Measurements from ENCODE around the gene WIPF3. TPM values are rescaled to one million over a fixed set of nuclear protein-coding genes. Genes with fewer than 3 reads are reported as not detected.

WIPF3 gene
- total and polyA plus RNA-seq, 10 donors, result 0.17 to 1.5 (median 0.65) TPM

DNA sequence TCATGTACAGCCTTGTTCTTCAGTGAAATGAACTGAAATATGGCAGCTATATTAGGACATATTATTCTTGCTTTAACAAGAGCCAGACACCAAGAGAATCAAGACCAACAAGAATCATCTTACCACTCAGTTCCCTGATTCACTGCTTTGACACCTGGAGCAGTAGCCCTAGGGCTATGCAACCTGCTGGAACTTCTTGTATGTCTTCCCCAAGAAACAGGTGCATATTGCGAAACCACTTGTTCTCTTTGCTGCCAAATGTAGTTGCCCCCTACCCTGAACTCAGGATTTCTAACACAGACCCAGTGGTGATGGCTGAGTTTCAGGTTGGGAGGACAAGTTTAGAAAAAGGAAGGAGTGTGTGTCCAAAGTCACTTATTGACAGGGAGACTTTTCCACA lies 46.1 kb downstream of the WIPF3 start:
- Histone ChIP-seq H3K4me3 (no peak overlapping the region), H3K9me3 (no peaks in the 10 kb centered on the region), H3K4me1 (no peaks in the 10 kb centered on the region), H3K27ac (no peak overlapping the region), H3K27me3 (replicated peaks in 1 of 7) (peaks cover 0 to 14% (median 0%) of the 10 kb centered on the region in 7 donors), H3K36me3 (no peaks in the 10 kb centered on the region)
- TF ChIP-seq, protein P1, sequence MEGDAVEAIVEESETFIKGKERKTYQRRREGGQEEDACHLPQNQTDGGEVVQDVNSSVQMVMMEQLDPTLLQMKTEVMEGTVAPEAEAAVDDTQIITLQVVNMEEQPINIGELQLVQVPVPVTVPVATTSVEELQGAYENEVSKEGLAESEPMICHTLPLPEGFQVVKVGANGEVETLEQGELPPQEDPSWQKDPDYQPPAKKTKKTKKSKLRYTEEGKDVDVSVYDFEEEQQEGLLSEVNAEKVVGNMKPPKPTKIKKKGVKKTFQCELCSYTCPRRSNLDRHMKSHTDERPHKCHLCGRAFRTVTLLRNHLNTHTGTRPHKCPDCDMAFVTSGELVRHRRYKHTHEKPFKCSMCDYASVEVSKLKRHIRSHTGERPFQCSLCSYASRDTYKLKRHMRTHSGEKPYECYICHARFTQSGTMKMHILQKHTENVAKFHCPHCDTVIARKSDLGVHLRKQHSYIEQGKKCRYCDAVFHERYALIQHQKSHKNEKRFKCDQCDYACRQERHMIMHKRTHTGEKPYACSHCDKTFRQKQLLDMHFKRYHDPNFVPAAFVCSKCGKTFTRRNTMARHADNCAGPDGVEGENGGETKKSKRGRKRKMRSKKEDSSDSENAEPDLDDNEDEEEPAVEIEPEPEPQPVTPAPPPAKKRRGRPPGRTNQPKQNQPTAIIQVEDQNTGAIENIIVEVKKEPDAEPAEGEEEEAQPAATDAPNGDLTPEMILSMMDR (IDR thresholded peaks at IDR 0.05 in 8 of 11, conservative IDR thresholded peaks at IDR 0.05 in 3 of 11), result no peak
- no peak for TF ChIP-seq POLR2A (IDR thresholded peaks at IDR 0.05)
- no peak for TF ChIP-seq POLR2AphosphoS5 (IDR thresholded peaks at IDR 0.05)
- no peak for DNase-seq
- WGBS, 5 donors, result 89 to 100% (median 100%) methylated on average over 1 of the region's 1 CpG
- intact Hi-C loops (cut with DNase I; ENCODE audit: low total_unique reads), result no loop called here

DNA sequence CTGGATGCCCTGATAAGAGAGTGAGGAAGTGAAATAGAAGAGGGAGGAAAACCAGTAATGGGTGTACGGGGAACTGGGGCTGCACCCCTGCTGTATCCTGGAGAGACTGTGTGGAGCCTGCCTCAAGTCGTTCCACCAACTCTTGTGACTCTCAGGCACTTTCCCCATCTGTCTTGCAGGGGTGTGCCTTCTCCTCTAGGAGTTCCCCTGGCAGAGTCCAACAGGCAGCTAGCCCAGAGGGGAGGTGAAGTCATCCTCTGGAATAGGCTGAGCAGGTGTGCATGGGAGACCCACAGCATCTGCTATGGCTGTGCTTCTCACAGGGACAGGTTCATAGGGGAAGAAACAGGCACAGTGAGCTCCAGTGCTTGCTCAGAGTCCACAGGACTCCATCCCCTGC lies 46.8 kb downstream of the WIPF3 start:
- Histone ChIP-seq H3K27me3 (replicated peaks in 1 of 7) (peaks cover 0 to 14% (median 0%) of the 10 kb centered on the region in 7 donors), H3K4me1 (no peaks in the 10 kb centered on the region), H3K36me3 (no peaks in the 10 kb centered on the region), H3K4me3 (no peak overlapping the region), H3K9me3 (no peaks in the 10 kb centered on the region), H3K27ac (no peak overlapping the region)
- no peak for DNase-seq
- intact Hi-C loops (cut with DNase I; ENCODE audit: low total_unique reads), result no loop called here
- 35 to 63% (median 52%) methylated on average over 2 of the region's 2 CpGs for WGBS, 5 donors
- TF ChIP-seq POLR2AphosphoS5 (IDR thresholded peaks at IDR 0.05) (no peak), POLR2A (IDR thresholded peaks at IDR 0.05) (no peak)
- TF ChIP-seq, protein P1 (IDR thresholded peaks at IDR 0.05 in 8 of 11, conservative IDR thresholded peaks at IDR 0.05 in 3 of 11), result no peak

DNA sequence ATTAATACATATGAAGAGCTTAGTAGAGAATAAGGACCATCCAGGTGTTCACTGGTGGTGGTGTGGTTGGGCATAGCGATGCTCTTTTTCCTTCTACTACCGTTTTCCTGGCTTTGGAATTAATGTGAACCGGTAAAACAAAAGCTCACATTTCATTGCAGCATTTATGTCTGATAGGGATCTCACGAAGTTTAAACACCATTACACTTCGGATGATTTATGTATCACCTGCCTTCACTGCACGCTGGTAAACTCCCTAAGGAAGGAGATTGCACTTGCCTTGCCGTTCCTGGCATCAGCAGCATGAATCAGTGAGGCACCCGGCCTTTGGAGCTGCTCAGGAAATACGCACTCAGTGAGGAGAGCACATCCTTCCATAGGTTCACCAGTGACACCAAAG lies 47.5 kb downstream of the WIPF3 start:
- no peak for DNase-seq
- H3K27ac ChIP-seq, result no peak overlapping the region
- no peaks in the 10 kb centered on the region for H3K9me3 ChIP-seq
- intact Hi-C loops (cut with DNase I; ENCODE audit: low total_unique reads), result no loop called here
- no peak for TF ChIP-seq POLR2A (IDR thresholded peaks at IDR 0.05)
- TF ChIP-seq POLR2AphosphoS5 (IDR thresholded peaks at IDR 0.05), result no peak
- TF ChIP-seq, protein P1 (IDR thresholded peaks at IDR 0.05 in 8 of 11, conservative IDR thresholded peaks at IDR 0.05 in 3 of 11), result no peak
- no peaks in the 10 kb centered on the region for H3K36me3 ChIP-seq
- 68 to 86% (median 79%) methylated on average over 9 of the region's 9 CpGs for WGBS, 5 donors
- H3K27me3 ChIP-seq (replicated peaks in 1 of 7), result peaks cover 0 to 14% (median 0%) of the 10 kb centered on the region in 7 donors
- no peak overlapping the region for H3K4me3 ChIP-seq
- H3K4me1 ChIP-seq, result peaks cover 0 to 3% (median under 1%) of the 10 kb centered on the region in 6 donors

DNA sequence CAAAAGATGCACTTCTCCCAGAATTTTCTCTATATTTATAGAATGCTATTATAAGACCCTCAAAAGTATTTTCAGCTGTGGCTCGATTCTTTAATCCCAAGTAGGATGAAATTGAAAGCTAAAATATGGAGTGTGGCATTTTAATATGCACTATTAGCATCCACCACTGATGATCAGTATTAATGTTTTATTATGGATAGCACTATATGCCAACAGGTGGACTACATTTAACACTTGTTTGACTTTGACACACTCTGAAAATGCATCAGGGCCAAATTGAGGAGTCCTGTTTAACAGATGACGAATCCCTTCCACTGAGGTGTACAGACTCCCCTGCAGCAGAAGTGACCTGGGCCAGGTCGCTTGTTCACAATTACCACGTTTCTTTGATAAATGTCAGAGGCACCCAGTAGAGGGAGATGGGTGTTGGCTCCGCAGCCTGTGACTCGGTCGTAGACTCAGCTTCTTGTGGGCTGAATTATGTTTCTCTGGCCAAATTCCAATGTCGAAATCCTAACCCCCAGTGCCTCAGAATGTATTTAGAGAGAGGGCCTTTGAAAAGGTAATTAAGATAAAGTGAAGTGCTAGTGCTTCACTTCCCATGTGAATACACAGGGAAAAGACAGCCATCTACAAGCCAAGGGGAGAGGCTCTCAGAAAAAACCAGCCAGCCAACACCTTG lies 48.1 kb downstream of the WIPF3 start:
- intact Hi-C loops (cut with DNase I; ENCODE audit: low total_unique reads), result no loop called here
- H3K4me1 ChIP-seq, result peaks cover 0 to 9% (median 6%) of the 10 kb centered on the region in 6 donors
- no peak for DNase-seq
- no peak overlapping the region for H3K4me3 ChIP-seq
- H3K27ac ChIP-seq, result no peak overlapping the region
- TF ChIP-seq POLR2A (IDR thresholded peaks at IDR 0.05) (no peak), POLR2AphosphoS5 (IDR thresholded peaks at IDR 0.05) (no peak)
- TF ChIP-seq, protein P1 (IDR thresholded peaks at IDR 0.05 in 8 of 11, conservative IDR thresholded peaks at IDR 0.05 in 3 of 11), result no peak
- H3K36me3 ChIP-seq, result no peaks in the 10 kb centered on the region
- no peaks in the 10 kb centered on the region for H3K9me3 ChIP-seq
- peaks cover 0 to 14% (median 0%) of the 10 kb centered on the region in 7 donors for H3K27me3 ChIP-seq (replicated peaks in 1 of 7)
- 66 to 86% (median 72%) methylated on average over 8 of the region's 8 CpGs for WGBS, 5 donors

Data from spleen (tissue), 11 donors.